Stimulated activated CD4-positive, alpha-beta T cell treated with anti-CD3 and anti-CD28 coated beads, Interleukin-1b, Interleukin-23, amount 100 ng/mL, for 1 hour (primary cell): ENCODE results near the gene NFKB1.

Experiments
- DNase-seq, 2 donors: peaks; one replicate each; pipeline ENCODE4 v3.0.0-alpha.2; 2020; ENCODE audit warnings: low read depth in 2 of 2

NFKB1 gene

GRCh38 chr4:102494603-102495002 is 6.6 kb upstream of the NFKB1 start:
- DNase-seq: no peak

- no peak for DNase-seq
Measured at GRCh38 chr4:102497986-102498385, 3.2 kb upstream of the NFKB1 start.

- no peak for DNase-seq
Measured at GRCh38 chr4:102500352-102500695, 835 bp upstream of the NFKB1 start.

DNA sequence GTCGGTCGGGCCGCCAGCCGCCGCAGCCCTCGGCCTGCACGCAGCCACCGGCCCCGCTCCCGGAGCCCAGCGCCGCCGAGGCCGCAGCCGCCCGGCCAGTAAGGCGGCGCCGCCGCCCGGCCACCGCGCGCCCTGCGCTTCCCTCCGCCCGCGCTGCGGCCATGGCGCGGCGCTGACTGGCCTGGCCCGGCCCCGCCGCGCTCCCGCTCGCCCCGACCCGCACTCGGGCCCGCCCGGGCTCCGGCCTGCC is 213 bp downstream of the NFKB1 start:
- no peak for DNase-seq

DNA sequence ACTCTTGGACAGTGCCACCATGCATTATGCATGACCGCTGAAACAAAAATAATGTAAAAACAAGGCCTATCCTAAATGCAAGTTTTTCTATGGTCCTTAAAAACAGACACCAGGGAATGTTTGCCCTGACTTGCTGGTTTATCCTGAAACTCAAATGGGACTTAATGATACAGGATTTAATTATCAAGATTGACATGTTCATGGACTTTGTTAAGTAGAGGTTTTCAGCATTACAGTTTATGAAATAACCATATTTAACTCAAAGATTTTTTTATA is 1.3 kb downstream of the NFKB1 start:
- DNase-seq: no peak

GRCh38 chr4:102503301-102503746 is 2.2 kb downstream of the NFKB1 start:
- DNase-seq: no peak

DNA sequence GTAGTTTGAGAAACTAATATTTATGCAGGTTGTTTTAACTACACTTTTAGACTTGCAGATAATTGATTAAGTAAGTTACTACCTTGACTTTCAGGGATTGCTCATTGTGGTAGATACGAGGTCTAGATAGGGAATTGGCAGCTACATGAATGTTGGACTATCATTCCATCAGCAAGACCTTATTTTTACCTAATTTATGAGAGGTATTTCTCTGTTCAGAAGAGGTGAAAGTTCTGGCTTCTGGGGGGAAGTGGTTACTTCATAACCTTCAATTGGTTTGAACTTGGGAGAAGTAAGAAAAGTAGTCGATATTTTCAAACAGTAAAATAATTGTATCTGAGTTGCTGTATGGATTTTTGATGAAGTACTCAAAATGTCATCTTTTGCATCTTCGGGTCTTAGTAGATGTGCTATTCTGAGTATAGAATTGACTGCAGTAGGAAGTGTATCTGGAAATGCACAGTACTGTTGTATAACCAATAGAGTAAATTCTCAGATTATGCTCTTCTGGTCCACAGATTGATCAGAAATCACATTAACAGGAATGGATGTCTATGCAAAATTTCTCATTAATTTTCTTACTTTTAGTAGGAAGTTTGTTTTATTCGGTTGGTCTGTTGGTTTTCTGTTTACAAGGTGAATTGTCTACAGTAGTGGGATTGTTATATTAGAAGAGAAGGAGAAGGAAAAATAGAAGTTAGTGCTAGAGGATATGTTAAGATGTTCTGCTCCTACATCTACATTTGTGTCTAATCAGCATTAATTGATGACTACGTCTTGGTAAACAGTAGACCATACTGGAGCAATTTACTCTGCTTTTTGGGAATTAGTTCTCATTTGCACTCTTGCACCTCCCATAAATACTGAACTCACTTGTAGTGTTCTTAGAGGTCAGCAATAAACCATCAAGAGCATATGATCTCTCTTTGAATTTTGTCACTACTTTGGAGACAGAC is 3.0 kb downstream of the NFKB1 start:
- no peak for DNase-seq

DNA sequence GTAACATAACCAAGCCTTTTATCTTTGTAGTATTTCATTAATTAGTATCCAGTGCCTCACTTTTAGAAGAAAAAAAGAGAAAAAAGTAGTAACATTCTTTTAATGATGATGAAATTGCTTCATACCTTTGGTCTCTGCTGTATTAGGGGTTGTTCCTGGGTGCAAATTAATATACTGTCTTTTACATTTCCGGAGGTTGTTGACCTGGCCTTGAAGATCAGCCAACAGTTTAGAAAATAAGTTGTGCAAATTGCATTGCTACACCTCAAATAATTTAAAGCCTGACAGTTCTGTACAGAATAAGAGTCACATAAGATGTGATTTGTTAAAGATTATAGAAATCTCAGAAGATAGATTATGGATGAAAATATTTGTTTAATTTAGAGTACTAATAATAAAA is 3.8 kb downstream of the NFKB1 start:
- DNase-seq: no peak

DNA sequence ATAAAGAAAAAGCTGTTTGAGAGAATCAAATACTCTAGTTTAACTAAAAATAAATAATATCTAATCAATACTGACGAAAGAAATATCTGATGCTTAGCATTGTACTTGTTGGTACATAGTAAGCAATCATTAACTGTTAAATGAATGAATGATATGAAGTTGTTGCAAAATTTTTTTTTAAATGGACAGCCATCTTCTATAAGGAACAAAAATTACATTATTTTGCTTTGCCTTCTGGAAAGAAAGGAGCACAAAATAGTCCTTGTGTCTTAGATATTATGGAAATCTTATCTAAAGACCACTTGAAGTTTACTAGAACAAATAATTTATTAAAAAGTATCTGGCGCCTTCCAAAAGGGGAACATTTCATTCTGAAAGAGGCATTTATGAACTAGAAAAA is 4.5 kb downstream of the NFKB1 start:
- DNase-seq: no peak

DNA sequence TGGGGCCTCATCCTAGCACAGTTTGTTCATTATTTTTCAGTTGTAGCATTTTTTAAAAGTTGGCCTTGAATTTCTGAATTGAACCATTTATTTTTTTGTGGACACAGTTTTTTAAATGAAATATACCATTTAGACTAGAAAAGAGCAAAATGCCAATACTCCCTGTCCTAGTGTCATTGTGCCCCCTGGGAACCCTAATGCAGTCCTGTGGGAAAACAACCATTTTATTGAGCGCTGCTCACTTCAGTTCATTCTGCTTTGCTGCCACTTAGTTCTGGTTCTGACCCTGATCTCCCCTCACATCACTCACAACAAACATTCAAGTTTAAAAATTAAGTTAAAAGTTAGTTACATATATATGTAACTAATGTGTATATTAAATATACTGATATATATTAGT is 5.4 kb downstream of the NFKB1 start:
- DNase-seq: no peak

- DNase-seq: no peak
Measured at GRCh38 chr4:102511830-102512605, 10.9 kb downstream of the NFKB1 start.

DNA sequence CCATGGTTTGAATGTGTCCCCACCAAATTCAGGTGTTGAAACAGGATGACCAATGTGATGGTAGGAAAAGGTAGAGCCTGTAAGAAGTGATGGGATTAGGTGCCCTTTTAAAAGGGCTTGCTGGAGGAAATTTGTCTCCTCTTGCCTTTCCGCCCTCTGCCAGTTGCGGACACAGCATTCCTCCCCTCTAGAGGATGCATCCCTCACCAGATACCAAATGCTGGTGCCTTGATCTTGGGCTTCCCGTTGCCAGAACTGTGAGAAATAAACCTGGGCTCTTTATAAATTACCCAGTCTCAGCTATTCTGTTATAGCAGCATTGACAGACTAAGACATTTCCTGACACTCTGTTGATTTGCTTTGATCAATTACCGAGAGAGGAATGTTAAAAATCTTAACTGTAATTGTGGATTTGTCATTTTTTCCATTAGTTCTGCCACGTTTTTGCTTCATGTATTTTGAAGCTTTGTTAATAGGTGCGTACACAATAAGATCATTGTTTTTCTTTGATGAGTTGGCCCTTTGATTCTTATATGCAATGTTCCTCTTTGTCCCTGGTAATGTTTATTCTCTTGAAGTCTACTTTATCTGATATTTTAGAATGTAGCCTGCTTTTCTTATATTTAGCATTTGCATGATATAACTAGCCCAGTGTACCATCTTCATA is 13.3 kb downstream of the NFKB1 start:
- DNase-seq: no peak

DNA sequence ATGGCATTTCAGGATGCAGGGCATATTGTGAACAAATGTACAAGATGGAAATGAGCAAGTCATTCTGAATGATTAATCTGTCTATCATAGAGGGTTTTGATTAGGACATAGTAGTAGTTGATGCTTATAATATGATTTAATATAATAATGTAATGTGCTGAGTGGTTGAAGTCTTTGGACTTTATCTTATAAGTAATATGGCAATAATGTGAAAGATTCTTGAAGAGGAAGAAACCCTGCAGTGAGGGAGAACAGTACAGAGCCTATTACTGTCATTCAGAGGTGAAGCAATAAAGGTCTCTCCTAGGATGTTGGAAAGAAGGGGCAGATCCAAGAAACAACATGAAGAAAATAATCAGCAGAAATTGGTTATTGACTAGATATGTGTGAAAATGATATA is 16.6 kb downstream of the NFKB1 start:
- DNase-seq: no peak

DNA sequence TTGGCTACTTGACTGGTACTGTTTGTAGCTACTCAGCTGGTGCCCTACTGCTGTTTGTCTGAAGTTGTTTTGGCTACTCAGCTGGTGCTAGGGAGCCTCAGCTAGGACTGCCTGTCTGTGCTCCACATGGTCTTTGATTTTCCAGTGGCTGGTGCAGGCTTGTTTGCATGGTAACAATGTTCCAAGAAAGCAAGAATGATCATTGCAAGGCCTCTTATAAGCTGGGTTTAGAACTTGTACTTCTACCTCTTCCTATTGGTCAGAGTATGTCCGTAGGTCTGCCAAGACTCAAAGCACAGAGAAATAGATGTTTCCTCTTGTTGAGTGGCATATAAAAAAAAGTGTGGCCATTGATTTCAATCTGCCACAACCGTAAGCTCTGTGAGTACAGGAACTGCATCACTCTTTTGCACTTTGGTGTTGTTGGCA is 17.6 kb downstream of the NFKB1 start:
- DNase-seq: no peak

GRCh38 chr4:102519925-102520324 is 18.8 kb downstream of the NFKB1 start:
- DNase-seq: no peak

DNA sequence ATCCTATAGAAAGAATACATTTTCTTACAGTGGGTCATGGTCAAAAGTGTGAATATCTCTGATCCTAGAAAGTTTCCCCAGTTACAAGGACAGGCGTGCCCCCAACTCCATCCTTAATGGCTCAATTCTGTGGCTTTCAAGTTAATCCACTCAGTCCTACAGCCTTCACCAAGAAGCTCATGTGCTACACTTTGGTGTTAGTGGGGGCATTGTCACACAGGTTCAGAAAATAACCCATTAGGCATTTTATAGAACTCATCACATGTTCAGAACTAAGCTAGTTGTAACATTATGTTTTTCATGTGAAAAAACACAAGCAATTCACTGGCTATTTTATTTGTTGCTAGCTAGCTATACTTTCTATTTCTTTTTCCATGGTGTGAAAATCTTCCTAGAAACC is 20.4 kb downstream of the NFKB1 start:
- no peak for DNase-seq

DNA sequence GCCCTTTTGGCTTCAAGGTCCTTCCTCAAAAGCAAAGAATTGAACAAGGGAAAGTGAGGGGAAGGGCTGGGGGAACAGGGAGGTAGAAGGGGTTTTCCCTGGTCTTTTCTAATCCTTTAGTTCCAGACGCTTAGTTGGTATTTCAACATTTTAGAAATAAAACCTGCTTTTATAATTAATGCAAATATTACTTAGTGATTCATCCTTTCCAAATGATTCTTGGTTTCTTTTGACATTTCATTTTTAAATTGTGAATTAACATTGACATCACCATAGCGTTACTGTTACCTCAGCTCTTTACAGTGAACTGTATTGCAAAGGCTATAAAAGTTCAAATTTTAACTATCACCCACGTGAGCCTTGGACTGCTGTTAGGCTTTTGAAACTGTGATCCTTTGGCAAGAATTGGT is 20.9 kb downstream of the NFKB1 start:
- no peak for DNase-seq

- no peak for DNase-seq
Measured at GRCh38 chr4:102524691-102525090, 23.5 kb downstream of the NFKB1 start.

DNA sequence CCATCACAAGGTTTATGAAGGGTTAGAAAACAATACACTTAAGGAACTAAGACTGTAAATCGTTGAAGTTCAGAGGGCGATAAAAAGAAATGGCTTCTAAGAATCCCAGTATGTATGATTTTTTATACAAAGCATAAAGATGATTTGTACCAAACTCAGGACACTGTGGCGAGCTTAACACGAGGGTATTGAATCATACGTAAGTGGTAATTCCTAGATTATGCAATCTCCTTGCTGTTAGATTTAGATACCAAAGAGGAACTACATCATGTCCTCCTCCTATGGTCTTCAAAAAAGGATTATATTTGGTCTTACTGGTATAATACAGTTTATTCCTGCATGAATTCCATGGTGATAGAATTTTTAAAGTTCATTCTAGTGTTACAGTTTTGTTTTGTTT is 23.9 kb downstream of the NFKB1 start:
- DNase-seq: no peak

DNA sequence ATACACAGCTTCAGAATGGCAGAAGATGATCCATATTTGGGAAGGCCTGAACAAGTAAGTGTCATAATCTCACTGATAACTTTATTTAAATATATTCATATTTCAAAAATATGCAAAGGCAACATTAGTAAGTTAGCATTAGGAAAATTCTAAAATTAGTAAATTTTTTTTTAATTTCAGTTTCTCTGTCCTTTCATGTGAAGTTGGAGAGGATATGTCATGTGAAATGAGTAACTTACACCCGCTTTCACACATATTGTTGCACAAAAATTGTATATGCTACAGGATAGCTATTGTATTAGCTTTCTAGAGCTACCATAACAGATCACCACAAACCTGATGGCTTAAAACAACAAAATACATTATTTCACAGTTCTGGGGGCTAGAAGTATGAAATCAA is 24.3 kb downstream of the NFKB1 start:
- no peak for DNase-seq

DNA sequence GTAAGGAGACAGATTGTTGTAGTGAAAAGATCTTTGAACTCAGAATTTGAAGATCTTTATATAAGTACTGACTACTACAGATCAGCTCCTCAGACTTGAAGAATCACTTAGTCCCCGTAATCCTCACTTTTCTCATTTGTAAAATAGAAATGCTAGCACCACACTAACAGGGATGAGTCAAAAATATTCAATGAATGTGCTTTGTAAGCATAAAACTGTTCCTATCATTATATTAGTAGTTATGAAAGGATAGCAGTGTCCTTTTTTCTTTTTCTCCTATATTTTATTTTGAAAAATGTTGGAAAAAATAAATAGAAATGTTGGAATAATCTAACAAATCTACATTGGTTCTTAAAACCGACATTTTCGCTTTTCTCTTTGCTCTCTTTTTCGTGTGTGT is 25.4 kb downstream of the NFKB1 start:
- DNase-seq: no peak

- no peak for DNase-seq
Measured at GRCh38 chr4:102527695-102528283, 26.6 kb downstream of the NFKB1 start.

- no peak for DNase-seq
Measured at GRCh38 chr4:102529977-102530376, 28.8 kb downstream of the NFKB1 start.
